ENCODE data around the gene FMNL3.

Gene FMNL3

GRCh38 chr12:49588721-49589516 lies 118.3 kb downstream of the FMNL3 start:
- DNase-seq: no peak

DNA sequence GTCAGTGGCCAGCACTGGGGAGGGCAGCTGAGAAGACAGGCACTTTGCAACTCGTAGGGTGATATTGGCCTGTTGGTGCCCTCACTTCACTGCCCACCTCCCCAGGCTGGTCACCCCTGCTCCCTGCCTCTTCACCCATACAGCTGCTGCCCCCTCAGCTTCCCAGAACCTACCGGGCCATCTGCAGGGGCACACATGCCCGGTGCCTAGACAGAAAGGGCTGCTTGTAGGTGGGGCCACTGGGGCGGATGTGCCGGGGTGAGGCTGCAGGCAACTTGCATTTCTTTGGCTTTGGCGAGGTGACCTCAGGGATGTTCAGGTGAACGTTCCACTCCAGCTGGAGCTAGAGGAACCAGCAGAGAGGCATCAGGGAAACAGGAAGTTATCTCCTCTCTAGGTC lies 118.9 kb downstream of the FMNL3 start:
- DNase-seq: no peak

DNA sequence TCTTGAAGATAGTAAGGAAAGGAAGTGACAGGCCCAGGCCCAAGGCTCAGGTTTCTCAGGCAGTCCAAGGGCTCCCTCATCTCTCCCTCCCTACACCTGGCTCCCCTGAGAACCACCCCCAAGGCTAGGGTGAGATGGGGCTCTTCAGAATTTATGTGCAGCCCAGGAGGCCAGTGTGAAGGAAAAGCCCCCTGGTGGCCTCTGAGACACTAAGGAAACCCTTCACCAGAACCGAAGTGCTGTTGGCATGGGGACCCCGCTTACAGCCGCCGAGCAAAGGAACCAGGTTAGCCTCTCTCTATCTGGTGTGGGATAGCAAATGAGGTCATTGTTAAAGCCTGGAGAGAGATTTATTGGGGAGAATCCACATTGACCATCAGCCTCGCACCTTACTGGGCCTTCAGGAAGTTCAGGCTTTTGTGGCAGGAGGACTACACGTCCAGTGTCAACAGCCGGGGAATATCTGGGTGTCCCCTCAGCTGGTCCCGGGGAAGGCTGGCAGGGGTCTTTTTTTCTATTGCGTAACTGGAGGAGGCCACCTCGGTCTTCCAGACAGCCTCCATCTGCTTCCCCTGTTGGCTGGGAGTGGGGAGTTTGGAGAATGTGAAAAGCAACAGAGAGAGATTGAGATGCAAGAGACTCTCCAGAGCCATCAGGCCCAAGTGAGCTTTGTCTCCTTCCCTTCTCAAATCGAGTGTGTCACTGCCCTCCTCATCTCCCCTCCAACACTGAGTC lies 119.9 kb downstream of the FMNL3 start:
- DNase-seq: no peak
